ENCODE measurements around the gene CFAP20DC. TPM values are rescaled to one million over a fixed set of nuclear protein-coding genes. Genes with fewer than 3 reads are reported as not detected.

CFAP20DC gene
- total and polyA plus RNA-seq, 2 of the 8 experiments (the other 6 are each of a cell fraction or from before 2014, with no cell fraction given) = 2.2 to 2.8 TPM

DNA sequence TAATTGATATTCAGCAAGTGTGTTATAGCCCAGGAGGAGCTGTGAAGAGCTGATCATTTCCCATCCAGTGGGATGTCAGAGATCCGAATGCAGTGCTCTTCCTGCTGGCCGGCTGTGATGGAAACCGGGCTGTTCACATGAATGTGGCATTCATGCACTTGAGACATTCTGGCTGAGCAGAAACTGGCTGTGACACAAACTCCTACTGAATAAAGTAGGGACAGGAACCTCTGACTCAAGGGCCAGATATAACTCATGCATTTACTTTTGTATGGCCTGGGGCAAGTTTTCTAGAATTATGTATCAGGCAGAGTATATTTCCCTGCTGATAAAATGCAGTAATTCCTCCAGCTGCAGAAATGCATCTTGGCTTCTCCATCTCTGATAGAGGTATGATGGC, 299.9 kb downstream of the CFAP20DC start (continued):
- TF ChIP-seq, protein P1, sequence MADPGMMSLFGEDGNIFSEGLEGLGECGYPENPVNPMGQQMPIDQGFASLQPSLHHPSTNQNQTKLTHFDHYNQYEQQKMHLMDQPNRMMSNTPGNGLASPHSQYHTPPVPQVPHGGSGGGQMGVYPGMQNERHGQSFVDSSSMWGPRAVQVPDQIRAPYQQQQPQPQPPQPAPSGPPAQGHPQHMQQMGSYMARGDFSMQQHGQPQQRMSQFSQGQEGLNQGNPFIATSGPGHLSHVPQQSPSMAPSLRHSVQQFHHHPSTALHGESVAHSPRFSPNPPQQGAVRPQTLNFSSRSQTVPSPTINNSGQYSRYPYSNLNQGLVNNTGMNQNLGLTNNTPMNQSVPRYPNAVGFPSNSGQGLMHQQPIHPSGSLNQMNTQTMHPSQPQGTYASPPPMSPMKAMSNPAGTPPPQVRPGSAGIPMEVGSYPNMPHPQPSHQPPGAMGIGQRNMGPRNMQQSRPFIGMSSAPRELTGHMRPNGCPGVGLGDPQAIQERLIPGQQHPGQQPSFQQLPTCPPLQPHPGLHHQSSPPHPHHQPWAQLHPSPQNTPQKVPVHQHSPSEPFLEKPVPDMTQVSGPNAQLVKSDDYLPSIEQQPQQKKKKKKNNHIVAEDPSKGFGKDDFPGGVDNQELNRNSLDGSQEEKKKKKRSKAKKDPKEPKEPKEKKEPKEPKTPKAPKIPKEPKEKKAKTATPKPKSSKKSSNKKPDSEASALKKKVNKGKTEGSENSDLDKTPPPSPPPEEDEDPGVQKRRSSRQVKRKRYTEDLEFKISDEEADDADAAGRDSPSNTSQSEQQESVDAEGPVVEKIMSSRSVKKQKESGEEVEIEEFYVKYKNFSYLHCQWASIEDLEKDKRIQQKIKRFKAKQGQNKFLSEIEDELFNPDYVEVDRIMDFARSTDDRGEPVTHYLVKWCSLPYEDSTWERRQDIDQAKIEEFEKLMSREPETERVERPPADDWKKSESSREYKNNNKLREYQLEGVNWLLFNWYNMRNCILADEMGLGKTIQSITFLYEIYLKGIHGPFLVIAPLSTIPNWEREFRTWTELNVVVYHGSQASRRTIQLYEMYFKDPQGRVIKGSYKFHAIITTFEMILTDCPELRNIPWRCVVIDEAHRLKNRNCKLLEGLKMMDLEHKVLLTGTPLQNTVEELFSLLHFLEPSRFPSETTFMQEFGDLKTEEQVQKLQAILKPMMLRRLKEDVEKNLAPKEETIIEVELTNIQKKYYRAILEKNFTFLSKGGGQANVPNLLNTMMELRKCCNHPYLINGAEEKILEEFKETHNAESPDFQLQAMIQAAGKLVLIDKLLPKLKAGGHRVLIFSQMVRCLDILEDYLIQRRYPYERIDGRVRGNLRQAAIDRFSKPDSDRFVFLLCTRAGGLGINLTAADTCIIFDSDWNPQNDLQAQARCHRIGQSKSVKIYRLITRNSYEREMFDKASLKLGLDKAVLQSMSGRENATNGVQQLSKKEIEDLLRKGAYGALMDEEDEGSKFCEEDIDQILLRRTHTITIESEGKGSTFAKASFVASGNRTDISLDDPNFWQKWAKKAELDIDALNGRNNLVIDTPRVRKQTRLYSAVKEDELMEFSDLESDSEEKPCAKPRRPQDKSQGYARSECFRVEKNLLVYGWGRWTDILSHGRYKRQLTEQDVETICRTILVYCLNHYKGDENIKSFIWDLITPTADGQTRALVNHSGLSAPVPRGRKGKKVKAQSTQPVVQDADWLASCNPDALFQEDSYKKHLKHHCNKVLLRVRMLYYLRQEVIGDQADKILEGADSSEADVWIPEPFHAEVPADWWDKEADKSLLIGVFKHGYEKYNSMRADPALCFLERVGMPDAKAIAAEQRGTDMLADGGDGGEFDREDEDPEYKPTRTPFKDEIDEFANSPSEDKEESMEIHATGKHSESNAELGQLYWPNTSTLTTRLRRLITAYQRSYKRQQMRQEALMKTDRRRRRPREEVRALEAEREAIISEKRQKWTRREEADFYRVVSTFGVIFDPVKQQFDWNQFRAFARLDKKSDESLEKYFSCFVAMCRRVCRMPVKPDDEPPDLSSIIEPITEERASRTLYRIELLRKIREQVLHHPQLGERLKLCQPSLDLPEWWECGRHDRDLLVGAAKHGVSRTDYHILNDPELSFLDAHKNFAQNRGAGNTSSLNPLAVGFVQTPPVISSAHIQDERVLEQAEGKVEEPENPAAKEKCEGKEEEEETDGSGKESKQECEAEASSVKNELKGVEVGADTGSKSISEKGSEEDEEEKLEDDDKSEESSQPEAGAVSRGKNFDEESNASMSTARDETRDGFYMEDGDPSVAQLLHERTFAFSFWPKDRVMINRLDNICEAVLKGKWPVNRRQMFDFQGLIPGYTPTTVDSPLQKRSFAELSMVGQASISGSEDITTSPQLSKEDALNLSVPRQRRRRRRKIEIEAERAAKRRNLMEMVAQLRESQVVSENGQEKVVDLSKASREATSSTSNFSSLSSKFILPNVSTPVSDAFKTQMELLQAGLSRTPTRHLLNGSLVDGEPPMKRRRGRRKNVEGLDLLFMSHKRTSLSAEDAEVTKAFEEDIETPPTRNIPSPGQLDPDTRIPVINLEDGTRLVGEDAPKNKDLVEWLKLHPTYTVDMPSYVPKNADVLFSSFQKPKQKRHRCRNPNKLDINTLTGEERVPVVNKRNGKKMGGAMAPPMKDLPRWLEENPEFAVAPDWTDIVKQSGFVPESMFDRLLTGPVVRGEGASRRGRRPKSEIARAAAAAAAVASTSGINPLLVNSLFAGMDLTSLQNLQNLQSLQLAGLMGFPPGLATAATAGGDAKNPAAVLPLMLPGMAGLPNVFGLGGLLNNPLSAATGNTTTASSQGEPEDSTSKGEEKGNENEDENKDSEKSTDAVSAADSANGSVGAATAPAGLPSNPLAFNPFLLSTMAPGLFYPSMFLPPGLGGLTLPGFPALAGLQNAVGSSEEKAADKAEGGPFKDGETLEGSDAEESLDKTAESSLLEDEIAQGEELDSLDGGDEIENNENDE (IDR thresholded peaks at IDR 0.05; ENCODE audit: insufficient replicate concordance, low read length) = no peak
- TF ChIP-seq RAD21 (IDR thresholded peaks at IDR 0.05 in 1 of 2, conservative IDR thresholded peaks at IDR 0.05 in 1 of 2; ENCODE audit: low read depth in 2 of 2, low read length in 2 of 2) = no peak
- TF ChIP-seq, protein P2, sequence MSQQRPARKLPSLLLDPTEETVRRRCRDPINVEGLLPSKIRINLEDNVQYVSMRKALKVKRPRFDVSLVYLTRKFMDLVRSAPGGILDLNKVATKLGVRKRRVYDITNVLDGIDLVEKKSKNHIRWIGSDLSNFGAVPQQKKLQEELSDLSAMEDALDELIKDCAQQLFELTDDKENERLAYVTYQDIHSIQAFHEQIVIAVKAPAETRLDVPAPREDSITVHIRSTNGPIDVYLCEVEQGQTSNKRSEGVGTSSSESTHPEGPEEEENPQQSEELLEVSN (IDR thresholded peaks at IDR 0.05) = no peak

Measured in H1 (cell line).